GM10847 (cell line): ENCODE results near the gene SHISAL1.

ENCODE experiments used
- POLR2A ChIP-seq: IDR thresholded peaks from 2 replicates; pipeline ENCODE4 v1.6.1; 2011; ENCODE audit not compliant: insufficient read length; ENCODE audit errors: extremely low read depth

SHISAL1 gene

GRCh38 chr22:44281768-44282637, 30.7 kb downstream of the SHISAL1 start:
- TF ChIP-seq POLR2A, result no peak

DNA sequence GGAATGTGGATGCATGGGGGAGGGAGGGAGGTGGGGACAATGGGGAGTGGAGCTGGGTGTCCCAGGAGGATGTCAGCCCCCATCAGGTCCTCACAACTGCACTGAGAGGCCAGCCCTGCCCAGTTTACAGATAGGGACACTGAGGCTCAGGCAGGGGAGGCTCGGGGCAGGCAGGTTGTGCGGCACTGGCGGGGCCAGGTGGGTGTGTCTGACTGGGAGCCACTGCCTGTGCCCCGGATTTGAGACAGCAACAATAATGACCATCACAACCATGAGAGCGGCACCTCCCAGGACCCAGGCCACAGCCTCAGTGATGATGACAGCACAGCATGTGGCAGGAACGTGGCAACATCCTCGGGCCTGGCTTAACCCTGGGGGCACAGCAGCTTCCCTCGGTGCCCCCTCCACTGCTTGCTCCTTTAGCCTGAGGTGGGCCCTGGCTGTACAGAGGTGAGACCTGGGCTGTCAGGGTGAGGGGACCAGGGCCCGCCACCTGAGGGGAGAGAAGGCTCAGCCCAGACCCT, 32.0 kb downstream of the SHISAL1 start:
- TF ChIP-seq POLR2A, result no peak

DNA sequence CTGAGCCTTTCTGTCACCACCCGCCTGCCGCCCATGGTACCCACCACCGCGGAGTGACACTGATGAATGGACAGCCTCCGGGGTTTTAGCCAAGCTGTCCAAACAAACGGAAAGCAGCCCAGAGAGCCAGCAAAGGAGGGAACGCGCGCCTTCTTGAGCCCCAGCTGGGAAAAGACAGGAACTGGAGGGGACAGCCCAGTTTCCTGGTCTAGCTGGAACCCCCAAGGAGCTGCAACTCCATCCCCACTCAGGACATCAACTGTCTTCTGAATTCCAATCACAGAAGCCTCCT, 33.7 kb downstream of the SHISAL1 start:
- no peak for TF ChIP-seq POLR2A

GRCh38 chr22:44278243-44279068, 34.3 kb downstream of the SHISAL1 start:
- no peak for TF ChIP-seq POLR2A

DNA sequence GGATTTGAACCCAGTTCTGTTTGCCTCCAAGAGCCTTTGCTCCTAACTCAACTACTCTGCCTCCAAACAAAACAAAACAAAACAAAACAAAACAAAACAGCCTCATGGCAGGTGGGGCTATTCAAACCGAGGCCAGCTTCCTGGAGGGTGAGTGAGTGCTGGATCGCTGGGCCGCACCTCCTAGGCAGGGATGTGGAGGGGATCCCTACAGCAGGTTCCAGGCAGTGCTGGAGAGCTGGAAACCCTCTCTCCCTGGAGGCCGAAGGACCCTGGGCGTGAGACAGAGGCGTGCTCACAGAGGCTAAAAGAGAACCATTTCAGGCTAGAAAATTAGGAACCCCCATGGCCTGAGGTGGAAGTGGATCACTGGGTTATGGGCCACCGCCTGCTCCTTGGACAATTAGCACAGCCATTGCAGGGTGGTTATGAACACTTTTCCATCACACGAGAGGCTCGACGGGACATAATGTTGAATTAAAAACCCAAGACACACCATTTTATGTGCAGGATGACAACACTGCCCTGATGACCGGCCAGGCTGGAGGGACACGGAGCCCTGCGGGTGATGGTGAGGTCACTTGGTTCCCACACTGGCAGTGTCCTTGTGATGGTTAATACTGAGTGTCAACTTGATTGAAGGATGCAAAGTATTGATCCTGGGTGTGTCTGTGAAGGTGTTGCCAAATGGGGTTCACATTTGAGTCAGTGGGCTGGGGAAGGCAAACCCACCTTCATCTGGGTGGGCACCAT, 35.2 kb downstream of the SHISAL1 start:
- no peak for TF ChIP-seq POLR2A

GRCh38 chr22:44276706-44277356, 35.9 kb downstream of the SHISAL1 start:
- TF ChIP-seq POLR2A, result no peak

DNA sequence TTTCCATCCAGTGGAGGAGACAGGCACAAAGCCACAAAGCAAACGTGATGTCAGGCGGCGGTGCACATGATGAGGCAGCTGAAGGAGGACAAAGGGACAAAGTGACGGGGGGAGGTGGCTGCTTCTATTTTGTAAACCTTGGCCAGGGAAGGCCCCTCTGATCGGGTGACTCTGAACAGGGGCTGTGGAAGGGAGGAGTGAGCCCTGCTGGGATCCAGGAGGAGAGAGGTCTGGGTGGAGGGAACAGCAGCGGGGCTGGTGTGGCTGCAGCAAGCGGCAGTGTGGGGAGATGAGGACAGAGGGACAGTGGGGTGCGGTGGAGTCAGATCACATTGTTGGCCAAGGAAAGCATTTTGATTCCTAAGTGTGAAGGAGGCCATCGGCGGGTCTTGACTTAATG, 36.7 kb downstream of the SHISAL1 start:
- TF ChIP-seq POLR2A, result no peak

DNA sequence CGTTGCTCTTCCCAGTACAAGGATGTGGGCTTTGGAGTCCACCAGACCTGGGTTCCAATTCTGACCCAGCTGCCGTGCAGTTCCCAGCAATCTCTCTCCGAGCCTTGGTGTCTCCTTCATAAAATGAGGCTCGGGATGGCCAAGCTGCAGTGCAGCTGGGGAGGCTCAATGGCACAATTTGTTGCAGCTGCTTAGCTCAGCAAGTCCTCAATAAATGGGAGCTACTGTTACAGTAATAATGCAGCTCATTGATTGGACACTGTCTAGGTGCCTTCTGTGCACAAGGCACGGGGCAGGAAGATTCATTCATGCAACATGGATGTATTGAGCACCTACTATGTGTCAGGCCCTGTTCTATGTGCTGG, 37.1 kb downstream of the SHISAL1 start:
- TF ChIP-seq POLR2A, result no peak

- no peak for TF ChIP-seq POLR2A
Observed at GRCh38 chr22:44274918-44275630, 37.7 kb downstream of the SHISAL1 start.

GRCh38 chr22:44273175-44273574, 39.6 kb downstream of the SHISAL1 start:
- no peak for TF ChIP-seq POLR2A

GRCh38 chr22:44272401-44272771, 40.4 kb downstream of the SHISAL1 start:
- TF ChIP-seq POLR2A, result no peak

GRCh38 chr22:44271732-44272400, 40.9 kb downstream of the SHISAL1 start:
- TF ChIP-seq POLR2A, result no peak

- no peak for TF ChIP-seq POLR2A
Observed at GRCh38 chr22:44271010-44271500, 41.7 kb downstream of the SHISAL1 start.

- TF ChIP-seq POLR2A, result no peak
Observed at GRCh38 chr22:44270556-44270880, 42.2 kb downstream of the SHISAL1 start.
